GM12874 (cell line): ENCODE measurements around the gene VSTM1.

Experiments
- TF ChIP-seq, protein P1 (sequence below): IDR thresholded peaks from 2 replicates; pipeline ENCODE4 v1.5.1; 2011; ENCODE audit warnings: low read depth, mild to moderate bottlenecking, control low read depth, low read length, moderate library complexity; ENCODE audit not compliant: insufficient read depth

The VSTM1 gene, protein sequence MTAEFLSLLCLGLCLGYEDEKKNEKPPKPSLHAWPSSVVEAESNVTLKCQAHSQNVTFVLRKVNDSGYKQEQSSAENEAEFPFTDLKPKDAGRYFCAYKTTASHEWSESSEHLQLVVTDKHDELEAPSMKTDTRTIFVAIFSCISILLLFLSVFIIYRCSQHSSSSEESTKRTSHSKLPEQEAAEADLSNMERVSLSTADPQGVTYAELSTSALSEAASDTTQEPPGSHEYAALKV

DNA sequence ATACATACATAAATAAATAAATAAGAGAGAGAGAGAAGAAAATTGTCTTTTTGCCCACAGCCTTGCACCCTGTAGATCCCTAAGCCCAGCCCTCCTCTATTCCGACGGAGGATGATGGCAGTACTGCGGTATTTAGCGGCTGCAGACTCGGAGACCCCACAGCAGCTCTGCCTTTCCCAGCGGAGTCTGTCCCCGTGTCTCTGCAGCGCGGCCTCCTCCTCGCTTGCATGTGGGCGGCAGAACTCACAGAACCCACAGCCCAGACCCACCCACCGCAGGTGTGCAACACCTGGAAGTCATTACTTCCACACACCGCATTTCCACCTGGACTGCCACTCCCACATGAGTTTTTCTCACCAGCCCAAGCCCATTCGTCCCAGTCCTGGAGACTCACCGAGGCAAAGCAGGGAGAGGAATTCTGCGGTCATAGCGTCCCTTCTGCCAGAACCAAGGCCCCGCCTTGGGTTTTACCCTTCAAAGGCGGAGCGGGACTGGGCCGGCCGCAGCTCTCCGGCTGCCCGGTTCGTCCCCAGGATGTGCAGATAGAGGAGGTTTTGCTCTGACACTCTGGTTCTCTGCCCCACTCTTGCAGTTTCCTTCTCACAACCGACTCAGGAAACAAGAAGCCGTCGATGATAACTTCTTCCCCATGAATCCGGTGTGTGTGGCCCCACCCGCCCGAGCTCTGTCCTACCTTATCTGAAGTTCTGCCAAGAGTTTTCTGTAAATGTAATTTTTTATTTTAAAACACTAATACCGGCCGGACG lies at the start of gene VSTM1:
Gene VSTM1 (minus strand): TSS at position 548 of the 767 bp plus-strand sequence. CDS start 120 bp downstream, at position 428.
- TF ChIP-seq, protein P1, sequence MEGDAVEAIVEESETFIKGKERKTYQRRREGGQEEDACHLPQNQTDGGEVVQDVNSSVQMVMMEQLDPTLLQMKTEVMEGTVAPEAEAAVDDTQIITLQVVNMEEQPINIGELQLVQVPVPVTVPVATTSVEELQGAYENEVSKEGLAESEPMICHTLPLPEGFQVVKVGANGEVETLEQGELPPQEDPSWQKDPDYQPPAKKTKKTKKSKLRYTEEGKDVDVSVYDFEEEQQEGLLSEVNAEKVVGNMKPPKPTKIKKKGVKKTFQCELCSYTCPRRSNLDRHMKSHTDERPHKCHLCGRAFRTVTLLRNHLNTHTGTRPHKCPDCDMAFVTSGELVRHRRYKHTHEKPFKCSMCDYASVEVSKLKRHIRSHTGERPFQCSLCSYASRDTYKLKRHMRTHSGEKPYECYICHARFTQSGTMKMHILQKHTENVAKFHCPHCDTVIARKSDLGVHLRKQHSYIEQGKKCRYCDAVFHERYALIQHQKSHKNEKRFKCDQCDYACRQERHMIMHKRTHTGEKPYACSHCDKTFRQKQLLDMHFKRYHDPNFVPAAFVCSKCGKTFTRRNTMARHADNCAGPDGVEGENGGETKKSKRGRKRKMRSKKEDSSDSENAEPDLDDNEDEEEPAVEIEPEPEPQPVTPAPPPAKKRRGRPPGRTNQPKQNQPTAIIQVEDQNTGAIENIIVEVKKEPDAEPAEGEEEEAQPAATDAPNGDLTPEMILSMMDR = no peak

DNA sequence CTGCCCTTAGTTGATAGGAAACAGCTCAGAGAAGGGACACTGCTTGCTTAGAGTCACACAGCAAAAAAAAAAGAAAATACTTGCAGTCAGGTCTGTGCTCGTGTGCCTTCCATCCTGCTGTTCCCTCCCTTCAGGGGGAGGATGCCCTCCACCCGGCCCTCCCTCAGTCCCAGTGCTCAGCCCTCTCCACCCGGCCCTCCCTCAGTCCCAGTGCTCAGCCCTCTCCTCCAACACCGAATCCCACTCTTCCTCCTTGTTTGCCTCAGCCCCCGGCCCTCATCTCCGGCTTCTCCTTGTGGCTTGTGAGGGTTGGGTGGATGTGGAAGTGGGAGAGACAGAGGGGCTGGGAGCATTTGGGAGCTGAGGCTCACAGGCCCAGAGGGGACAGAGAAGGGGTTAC lies 46.0 kb upstream of the VSTM1 start:
- TF ChIP-seq, protein P1 = no peak

DNA sequence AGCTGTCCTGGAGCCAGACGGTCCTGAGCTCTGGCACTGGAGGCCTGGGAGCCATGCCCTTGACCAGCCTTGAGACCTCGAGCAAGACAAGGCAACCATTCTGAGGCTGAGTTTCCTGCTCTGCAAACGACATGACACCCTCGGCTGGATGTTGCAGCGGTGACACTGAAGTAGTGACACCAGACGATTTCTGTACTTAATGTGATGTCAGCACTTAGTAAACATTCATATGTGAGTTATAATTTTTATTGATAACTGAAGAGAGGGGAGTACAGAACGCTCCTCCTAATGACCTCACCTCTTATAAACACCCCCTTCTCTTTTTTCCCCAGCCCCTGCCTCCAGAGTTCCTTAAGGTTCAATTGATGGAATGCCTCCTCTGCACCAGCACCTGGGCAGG lies 44.8 kb upstream of the VSTM1 start:
- TF ChIP-seq, protein P1 = no peak

DNA sequence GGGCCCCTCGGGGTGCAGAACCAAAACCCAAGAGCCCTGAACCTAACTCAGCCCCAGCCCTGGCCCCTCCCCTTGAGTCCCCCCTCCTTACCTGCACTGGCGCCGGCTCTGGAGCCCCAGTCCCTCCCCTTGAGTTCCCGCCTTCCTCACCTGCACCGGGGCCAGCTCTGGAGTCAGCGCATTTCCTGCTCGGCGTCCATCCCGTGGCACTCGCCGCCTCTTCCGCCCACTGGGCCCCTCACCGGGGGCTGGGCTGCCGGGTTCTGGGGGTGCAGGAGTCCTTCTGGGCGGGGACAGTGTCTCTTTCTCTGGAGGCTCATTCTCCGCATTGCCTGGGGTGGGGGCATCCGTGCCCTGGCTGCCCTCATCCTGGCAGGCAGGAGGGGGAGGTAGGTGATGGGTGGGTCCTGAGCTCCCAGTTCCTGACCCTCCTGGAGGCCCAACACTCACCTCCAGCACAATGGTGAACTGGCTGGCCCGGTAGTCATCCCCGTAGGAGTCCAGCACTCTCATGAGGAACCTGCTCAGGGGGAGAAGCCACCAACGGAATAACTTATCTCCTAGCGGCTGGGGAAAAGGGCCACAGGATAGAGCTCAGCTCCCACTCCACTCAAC lies 44.3 kb upstream of the VSTM1 start:
- TF ChIP-seq, protein P1 = no peak

DNA sequence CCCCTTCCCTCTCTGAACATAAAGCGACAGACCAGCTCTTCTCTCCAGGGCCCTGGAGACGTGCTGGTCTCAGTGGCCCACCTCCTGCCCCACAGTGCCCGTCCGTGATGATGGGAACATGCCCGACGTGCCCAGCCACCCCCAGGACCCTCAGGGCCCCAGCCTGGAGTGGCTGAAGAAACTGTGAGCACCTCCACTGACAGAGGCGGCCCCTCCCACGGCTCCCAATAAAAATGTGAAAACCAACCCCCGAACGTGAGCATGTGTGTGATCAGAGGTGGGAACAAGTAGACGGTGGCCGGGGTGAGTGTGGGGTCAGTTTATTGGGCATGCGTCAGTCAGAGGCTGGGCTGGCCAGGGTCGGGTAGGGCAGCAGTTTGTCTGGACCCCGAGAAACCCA lies 43.0 kb upstream of the VSTM1 start:
- TF ChIP-seq, protein P1 = no peak

DNA sequence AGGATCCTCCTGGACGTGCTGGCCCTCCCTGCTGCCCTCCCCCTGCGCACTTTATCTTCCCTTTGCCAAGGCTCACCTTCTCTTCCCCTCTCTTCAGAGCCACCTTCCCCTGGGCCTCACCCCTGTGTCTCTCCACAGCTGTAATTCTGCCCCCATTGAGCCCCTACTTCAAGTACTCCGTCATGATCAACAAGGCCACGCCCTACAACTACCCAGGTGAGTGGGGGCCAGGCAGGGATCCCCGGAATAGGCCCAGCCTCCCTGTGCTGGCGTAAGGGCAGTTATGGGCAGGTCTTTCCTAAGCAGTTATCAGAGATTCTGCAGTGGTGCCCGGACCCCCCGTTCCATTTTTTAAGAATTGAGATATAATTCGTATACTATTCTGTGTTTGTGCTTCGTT lies 42.1 kb upstream of the VSTM1 start:
- TF ChIP-seq, protein P1 = no peak

DNA sequence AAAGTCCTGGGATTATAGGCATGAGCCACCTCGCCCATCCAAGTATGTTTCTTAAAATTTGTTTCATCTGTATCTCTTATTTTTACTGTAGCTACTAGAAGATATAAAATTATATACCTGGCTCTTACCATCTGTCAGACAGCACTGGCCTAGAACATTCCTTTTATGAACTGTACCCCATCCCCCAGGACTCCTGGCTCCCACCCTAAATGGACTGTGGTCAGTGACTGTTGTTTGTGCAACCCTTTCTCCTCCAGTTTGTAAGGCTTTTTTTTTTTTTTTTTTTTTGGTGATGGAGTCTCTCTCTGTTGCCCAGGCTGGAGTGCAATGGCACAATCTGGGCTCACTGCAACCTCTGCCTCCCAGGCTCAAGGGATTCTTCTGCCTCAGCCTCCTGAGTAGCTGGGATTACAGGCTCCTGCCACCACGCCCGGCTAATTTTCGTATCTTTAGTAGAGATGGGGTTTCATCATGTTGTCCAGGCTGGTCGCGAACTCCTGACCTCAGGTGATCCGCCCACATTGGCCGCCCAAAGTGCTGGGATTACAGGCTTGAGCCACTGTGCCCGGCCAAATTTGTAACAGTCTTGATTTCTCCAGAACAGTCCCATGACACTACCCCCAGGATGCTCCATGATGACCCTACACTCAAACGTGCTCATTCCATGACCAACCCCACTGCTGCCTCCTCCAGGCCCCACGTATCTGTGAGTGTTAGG lies 41.5 kb upstream of the VSTM1 start:
- TF ChIP-seq, protein P1 = no peak
